KOPT-K1 (cell line): Measurements from ENCODE around the gene ACOD1.
A peak's percentile ranks its signal among the peaks of the same experiment; 100 is the strongest.

Experiments used
- H3K27ac ChIP-seq: fragments of 200-600 bp; sonication (generic); 2 replicates; pipeline ENCODE4 v1.5.1; 2016; ENCODE audit warnings: antibody characterized with exemption, mild to moderate bottlenecking, low read depth, low read length; ENCODE audit not compliant: poor library complexity, severe bottlenecking
- H3K36me3 ChIP-seq: fragments of 200-600 bp; sonication (generic); 2 replicates; pipeline ENCODE4 v1.5.1; 2017; ENCODE audit warnings: antibody characterized with exemption, mild to moderate bottlenecking, low read length, moderate library complexity; ENCODE audit not compliant: insufficient read depth
- H3K9me3 ChIP-seq: fragments of 200-600 bp; sonication (generic); 2 replicates; pipeline ENCODE4 v1.5.1; 2017; ENCODE audit warnings: antibody characterized with exemption, low read length, mild to moderate bottlenecking; ENCODE audit not compliant: insufficient read depth, poor library complexity, severe bottlenecking

ACOD1 gene

DNA sequence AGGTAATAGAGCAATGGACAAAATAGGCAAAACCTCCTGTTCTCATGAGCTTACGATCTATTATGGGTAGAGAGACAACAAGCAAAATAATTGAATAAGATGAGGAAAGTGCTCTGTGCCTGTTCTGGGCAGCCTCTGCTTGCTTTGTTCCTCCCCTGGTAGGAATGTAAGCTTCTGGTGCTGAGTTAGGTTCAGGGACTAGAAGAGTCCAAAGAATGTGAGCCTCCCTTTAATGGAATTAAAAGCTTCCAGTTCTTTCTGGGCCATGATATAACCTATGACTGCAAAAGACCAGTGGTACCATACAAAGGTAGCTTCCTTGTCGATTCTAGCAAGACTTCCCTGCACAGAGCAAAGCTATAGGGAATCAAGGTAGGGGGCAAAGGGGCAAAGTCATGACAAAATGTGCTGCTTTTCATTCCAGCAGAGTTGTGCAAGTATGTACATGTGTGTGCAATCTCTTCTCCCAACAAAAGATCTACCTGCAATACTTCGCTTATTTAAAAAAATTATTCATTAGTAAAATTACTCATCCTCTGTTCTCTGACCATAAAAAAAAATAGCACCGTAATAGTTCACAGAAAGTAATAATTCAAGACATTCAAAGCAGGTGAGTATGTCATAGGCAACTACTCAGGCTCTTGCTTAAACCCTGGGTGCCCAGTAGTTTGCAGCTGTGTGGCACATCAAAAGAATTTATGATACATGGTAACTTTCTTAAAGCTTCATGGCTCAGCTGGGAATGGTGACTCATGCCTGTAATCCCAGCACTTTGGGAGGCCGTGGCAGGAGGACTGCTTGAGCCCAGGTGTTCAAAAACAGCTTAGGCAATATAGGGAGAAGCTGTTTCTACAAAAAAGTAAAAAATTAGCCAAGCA, 21.4 kb downstream of the ACOD1 start:
- Histone ChIP-seq H3K27ac (no peak overlapping the region), H3K36me3 (no peaks in the 10 kb centered on the region), H3K9me3 (no peaks in the 10 kb centered on the region)

DNA sequence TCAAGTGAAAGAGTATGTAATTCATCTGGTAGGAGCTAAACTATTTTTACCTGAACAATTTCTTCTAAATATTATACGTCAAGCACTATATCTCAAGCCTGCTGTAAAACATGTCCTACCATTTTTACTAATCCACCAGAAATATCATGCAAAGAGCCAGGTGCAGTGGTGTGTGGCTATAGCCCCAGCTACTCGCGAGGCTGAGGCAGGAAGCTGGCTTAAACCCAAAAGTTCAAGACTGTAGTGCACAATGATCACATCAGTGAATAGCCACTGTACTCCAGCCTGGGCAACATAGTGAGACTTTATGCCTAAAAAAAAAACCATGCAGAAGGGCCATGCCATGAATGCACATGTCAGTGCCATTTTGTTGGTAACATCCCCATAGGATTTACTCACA, 22.9 kb downstream of the ACOD1 start:
- H3K9me3 ChIP-seq: no peaks in the 10 kb centered on the region
- H3K27ac ChIP-seq: no peak overlapping the region
- no peaks in the 10 kb centered on the region for H3K36me3 ChIP-seq

DNA sequence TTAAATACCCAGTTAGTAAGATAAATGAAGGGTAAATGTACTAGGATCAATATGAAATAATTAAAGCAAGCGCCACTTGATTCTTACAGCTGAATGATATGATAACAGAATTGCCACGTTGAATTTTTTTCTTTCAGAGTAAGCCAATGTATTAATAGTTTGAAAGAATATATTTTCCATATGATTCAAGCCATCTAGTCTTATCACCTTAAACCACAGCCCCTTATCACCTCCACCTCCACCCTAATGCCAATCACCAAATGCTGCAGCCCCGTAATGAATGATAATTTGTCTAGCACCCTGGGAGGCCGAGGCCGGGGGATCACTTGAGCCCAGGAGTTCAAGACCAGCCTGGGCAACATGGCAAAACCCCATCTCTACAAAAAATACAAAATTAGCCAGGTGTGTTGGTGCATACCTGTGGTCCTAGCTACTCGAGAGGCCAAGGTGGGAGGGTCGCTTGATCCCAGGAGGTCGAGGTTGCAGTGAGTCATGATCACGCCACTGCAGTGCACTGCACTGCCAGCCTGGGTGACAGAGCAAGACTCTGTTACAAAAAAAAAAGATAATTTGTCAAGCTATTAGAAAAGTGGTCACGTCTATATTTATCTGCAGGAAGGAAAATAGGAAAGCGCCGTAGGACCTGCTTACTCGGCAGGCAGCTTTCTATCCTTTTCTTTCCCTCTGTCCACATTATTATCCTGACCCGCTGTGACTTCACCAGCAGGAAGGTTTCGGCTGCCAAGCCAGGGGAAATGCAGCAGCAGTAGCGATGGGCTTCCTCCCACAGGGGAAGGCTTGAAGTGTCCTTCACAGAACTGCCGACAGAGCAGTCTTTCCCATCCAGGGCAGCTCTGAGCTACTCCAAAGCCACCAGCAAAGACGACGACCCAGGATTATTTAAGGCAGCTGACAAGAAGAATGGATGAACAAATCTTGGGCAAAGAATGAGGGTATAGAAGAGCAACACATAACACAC, 23.8 kb downstream of the ACOD1 start:
- Histone ChIP-seq H3K9me3 (no peaks in the 10 kb centered on the region), H3K27ac (no peak overlapping the region)

DNA sequence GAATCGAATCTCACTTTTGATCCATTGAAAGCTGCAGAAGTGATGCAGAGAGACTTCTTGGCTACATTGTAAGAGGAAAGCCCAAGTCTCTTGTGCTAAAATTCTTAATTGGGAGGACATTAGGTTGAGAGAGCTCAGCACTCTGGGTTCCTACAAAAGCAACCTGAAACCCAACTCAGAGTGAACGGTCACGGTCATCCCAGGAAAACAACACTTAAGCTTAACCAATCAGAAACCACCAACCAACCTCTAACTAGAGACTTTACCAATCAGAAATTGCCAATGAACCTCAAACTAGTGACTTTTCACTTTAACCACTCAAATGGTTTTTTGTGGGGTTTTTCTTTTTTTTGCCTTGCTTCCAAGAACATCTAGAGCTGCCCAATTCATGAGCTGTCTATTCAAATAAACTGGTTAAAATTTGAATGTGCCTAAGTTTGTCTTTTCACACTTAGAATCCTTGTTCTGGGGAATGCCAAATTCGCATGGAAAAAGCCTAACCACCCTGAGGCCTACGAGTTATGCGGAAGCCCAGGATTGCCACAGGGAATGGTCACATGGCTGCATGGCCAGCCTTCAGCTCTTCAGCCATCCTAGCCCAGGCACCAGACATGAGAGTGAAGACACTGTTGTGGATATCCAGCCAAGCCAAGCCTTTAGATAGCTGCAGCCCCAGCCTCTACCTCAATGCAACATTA, 25.8 kb downstream of the ACOD1 start:
- Histone ChIP-seq H3K9me3 (no peaks in the 10 kb centered on the region), H3K27ac (no peak overlapping the region), H3K36me3 (no peaks in the 10 kb centered on the region)

More for the DNA sequence above, 23.8 kb downstream of the ACOD1 start:
- no peaks in the 10 kb centered on the region for H3K36me3 ChIP-seq

DNA sequence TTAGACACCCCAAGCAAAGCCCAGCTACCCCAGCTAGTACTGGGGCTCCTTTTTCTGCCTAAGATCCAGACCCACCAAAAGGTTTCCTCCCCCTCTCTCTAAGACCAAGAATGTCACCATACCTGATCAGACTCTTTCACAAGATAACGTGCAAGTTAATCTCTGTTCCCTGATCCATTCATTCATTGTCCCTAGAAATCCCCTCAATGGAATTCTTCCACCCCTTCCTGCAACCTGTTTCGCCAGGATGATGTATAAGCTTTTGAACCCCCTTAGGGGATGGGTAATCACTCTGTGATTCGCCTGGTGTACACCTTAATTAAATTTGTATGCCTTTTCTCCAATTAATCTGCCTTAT, 26.3 kb downstream of the ACOD1 start:
- H3K27ac ChIP-seq: no peak overlapping the region
- no peaks in the 10 kb centered on the region for H3K9me3 ChIP-seq
- H3K36me3 ChIP-seq: no peaks in the 10 kb centered on the region

DNA sequence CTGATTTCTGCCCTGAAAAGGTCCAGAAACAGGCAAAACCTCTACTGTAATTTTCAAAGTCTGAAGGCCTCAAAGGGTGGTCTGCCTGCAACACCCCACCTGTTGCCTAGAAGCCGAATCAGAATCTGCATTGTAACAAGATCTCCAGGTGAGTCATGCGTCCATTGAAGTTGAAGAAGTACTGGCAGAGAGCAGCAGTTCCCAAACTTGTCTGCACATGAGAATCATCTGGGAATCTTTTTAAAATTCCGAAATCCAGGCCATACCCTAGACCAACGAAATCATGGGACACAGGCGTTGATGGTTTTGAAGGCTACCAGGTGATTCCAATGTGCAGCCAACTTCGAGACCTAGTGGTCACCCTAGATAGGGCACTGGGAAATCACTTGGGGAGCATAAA, 27.6 kb downstream of the ACOD1 start:
- no peaks in the 10 kb centered on the region for H3K36me3 ChIP-seq
- no peaks in the 10 kb centered on the region for H3K9me3 ChIP-seq
- no peak overlapping the region for H3K27ac ChIP-seq

DNA sequence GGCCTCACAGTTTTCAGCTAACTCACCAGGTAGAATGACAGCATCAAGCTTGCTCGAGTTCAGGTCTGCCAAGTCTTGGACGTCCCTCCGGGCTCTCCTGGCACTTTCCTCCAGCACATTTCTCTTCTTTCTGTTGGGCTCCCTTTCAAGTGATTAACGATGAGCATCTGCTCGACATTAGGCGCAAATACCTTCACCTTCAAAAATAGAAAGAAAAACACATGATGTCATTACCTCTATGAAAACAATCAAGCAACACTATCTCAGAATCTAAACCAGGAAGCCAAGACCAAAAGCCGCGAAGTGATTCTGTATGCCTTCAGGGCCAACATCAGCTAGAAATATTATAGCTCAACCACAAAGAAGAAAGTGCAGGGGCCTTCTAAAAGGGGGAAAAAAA, 28.2 kb downstream of the ACOD1 start:
- Histone ChIP-seq H3K9me3 (no peaks in the 10 kb centered on the region), H3K36me3 (no peaks in the 10 kb centered on the region), H3K27ac (no peak overlapping the region)

DNA sequence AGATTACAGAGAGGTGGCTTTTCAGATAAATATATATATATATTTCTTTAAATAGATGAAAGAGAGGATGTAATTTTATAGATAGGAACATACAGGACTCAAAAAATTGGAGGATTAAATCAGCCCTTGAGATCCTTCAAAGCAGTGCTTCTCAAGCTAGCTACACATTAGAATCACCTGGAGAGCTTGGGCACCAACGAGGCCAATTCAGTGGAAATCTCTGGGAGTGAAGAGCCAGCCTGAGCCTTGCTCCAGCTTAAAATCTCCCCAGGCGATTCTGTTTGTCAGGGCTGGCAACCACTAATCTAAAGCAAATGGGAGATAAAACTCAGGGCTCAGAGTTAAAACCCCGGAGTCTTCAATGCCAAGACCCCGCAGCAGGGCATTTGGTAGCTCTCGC, 28.6 kb downstream of the ACOD1 start:
- no peak overlapping the region for H3K27ac ChIP-seq
- H3K36me3 ChIP-seq: no peaks in the 10 kb centered on the region
- H3K9me3 ChIP-seq: no peaks in the 10 kb centered on the region

DNA sequence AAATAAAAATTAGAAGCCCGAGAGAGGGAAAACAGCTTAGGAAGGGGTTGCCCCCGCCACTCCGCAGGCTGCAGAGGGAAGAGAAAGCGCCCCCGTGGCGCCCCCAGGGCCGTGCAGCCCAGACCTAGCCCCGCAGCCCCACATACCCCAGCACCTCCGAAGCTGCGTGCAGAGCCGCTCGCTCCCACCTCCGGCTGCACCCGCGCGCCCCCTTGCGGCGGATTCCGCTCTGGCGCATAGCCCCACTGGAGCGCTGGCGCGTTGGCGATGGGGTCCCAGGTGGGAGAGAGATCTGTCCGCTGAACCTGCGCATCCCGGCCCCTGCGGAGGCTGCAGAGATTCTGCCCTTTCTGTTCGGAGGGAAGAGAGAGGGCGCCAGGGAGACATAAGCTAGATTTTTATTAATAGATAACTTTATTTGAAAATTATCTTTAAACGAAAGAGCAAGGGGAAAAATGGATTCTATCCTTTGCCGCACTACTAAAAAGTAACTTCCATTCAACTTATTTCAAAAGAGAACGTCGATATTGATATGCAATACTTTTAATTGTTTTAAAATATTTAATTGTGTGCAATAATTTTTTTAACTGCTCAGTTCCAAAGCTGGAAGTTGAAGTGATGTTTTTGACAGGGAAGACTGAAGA, 31.9 kb downstream of the ACOD1 start:
- no peaks in the 10 kb centered on the region for H3K36me3 ChIP-seq
- H3K9me3 ChIP-seq: no peaks in the 10 kb centered on the region
- no peak overlapping the region for H3K27ac ChIP-seq

DNA sequence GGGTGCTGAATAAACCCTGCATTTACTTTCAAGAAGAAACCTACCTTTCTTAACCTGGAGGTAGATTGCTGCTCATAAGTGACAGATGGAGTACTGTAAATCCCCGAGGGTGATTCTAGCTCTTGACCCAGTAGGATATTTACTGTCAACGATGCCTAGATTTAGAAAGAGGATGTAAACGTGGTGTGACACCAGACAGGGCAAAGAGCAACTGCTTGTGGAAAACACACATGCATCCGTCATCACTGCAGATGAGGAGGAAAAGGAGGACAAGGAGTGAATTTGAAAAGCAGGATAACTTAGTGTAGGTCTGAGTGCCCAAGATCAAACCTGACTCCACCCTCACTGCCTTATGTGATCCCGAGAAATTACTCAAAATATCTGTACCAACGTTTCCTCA, 33.8 kb downstream of the ACOD1 start:
- Histone ChIP-seq H3K27ac (no peak overlapping the region), H3K36me3 (no peaks in the 10 kb centered on the region), H3K9me3 (no peaks in the 10 kb centered on the region)

DNA sequence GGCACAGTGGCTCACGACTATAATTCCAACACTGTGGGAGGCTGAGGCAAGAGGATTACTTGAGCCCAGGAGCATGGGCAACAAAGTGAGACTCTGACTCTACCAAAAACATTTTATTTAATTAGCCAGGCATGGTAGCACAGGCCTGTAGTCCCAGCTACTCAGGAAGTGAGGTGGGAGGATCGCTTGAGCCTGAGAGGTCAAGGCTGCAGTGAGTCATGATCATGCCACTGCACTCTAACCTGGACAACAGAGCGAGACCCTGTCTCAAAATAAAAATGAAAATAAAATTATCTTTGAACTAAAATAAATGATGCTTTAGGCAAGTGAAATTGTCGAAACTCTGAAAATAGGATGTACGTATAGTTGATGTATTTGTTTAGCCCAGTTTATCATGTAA, 35.4 kb downstream of the ACOD1 start:
- Histone ChIP-seq H3K36me3 (no peaks in the 10 kb centered on the region), H3K9me3 (no peaks in the 10 kb centered on the region), H3K27ac (no peak overlapping the region)

DNA sequence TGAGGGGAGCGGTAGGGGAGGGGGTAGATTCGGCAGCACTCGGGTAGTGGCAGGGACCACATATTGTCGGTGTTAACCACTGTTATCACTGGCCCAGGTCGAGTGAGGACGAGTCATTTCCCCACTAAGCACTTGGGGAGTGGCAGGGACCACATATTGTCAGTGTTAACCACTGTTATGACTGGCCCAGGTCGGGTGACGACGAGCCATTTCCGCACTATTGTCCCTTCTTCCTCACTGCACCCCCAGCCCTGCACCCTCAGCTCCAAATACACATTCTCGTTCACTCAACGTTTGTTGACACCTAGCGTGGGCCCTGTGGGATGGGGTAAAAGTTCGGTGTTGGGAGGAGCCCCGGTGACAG, 43.1 kb downstream of the ACOD1 start:
- H3K9me3 ChIP-seq: no peaks in the 10 kb centered on the region
- peak overlapping the region; percentile 78 for H3K27ac ChIP-seq
- H3K36me3 ChIP-seq: peaks cover 17% of the 10 kb centered on the region

DNA sequence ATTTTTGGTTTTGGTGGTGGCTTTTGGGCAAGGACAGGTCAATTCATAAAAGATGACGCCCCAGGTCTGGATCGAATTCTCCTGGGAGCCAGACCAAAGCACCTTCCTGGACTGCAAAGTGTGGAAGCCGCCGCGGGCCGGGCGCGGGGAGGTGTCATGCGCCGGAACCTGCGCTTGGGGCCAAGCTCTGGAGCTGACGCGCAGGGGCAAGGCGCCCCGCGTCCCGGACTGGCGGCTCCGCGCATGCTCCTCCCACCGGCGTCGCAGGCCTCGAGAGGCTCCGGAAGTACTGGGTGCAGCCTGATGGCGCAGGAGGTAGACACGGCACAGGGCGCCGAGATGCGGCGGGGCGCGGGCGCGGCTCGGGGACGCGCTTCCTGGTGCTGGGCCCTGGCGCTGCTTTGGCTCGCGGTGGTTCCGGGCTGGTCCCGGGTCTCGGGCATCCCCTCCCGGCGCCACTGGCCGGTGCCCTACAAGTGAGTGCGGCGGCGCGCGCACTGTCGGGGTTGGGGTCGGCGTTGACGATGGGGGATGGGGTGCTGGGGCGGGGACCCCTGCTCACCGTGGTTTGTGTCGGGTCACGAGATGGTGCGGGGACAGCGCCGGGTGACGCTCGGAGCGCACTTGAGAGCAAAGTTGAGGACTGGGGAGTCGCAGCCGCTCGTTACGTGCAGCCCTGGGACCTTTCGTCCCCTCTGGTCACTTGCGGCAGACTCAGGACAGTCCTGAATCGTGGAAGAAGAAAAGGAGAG, 43.7 kb downstream of the ACOD1 start, which contains the start of gene CLN5:
TSS of gene CLN5 (plus strand) at position 286 of the 752 bp plus-strand sequence. CDS start at position 304, 18 bp downstream.
- no peaks in the 10 kb centered on the region for H3K9me3 ChIP-seq
- peaks cover 23% of the 10 kb centered on the region for H3K36me3 ChIP-seq
- peak within 1 kb of the TSS; percentile 78 for H3K27ac ChIP-seq

DNA sequence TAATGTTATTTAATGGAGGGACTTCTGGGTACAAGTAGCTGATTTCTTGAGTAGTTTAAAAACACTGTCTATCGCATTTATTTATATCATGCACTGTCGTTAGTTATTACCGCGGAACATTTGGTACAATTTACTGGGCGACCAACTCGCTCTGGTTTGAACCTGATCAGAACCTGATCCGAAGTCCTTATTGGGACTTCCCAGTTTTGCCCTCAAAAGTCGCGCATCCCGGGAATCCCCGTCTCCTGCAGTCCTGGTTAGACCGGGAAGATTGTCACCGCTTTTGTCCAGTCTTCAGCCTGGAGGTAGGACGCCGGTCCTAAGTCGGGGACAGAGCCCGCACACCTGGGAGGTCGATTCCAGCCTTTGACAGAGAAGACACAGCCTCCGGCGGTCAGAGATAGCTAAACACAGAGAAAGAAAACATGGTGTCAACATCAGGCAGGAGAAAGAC, 44.3 kb downstream of the ACOD1 start:
- H3K9me3 ChIP-seq: no peaks in the 10 kb centered on the region
- peaks cover 27% of the 10 kb centered on the region for H3K36me3 ChIP-seq
- peak overlapping the region; percentile 78 for H3K27ac ChIP-seq
